ENCODE measurements around the gene GLRX3.

The GLRX3 gene

DNA sequence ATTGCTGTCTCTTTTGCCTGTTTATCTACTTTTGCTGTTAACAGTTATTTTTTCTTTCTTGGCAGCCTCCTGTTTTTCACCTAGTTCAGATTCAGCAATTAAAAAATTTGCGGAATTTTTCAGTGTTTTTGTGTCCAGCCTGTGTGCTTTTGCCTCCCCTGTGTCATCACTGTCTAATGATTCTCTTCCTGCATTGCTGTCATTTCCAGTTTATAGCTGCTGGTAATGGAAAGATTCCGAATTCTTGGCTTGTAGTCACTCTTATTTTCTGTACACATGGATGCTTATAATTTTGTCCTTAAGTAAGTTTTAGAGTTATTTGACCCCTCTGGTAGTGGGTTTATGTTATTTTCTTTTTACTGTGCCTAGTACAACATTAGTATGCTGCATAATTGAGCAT, 25.1 kb downstream of the GLRX3 start:
- Histone ChIP-seq H3K14ac (ENCODE audit: low read length) (no peak overlapping the region), H3K4me1 (ENCODE audit: control insufficient read depth in 2 of 2, insufficient read depth in 1 of 2, low read depth in 1 of 2, low read length in 2 of 2) (no peaks in the 10 kb centered on the region), H4K8ac (ENCODE audit: low read depth, low read length) (no peak overlapping the region), H2BK12ac (ENCODE audit: low read length) (no peak overlapping the region), H3K4me2 (ENCODE audit: insufficient read depth, low read length, poor library complexity, severe bottlenecking) (no peak overlapping the region), H3K9me3 (replicated peaks in 1 of 2; ENCODE audit: control insufficient read depth in 2 of 2, insufficient read depth in 1 of 2, low read depth in 1 of 2, low read length in 2 of 2) (no peaks in the 10 kb centered on the region), H2AFZ (ENCODE audit: low read length) (no peak overlapping the region), H2BK5ac (ENCODE audit: low read length) (no peak overlapping the region), H3K18ac (ENCODE audit: low read length) (no peak overlapping the region), H3K23ac (ENCODE audit: low read depth, low read length, poor library complexity) (no peak overlapping the region), H3K4ac (ENCODE audit: low read length) (no peak overlapping the region), H3K79me1 (ENCODE audit: low read depth, low read length) (peaks cover 1% of the 10 kb centered on the region), H3K27me3 (ENCODE audit: control insufficient read depth in 3 of 3, insufficient read depth in 3 of 3, low read depth in 1 of 3, low read length in 3 of 3) (no peaks in the 10 kb centered on the region), H3K36me3 (replicated peaks in 1 of 2; ENCODE audit: control insufficient read depth in 2 of 2, insufficient read depth in 2 of 2, low read length in 2 of 2) (peaks cover 10 to 73% of the 10 kb centered on the region in 2 donors), H2BK120ac (ENCODE audit: low read depth, low read length) (no peak overlapping the region), H3K27ac (replicated peaks; ENCODE audit: low read length) (no peak overlapping the region), H2AK5ac (ENCODE audit: low read depth, low read length) (no peak overlapping the region), H2BK15ac (ENCODE audit: low read length) (no peak overlapping the region), H3K9ac (ENCODE audit: low read depth, low read length, poor library complexity) (no peak overlapping the region), H4K91ac (ENCODE audit: low read depth, low read length, poor library complexity) (no peak overlapping the region), H3K4me3 (ENCODE audit: low read length in 2 of 2) (no peak overlapping the region)
- WGBS, 2 donors (ENCODE audit: extremely low coverage in 2 of 2, insufficient read length in 2 of 2, insufficient replicate concordance in 1 of 2): no CpG with 5 or more reads among the region's 2 CpGs
- DNase-seq (ENCODE audit: low spot score): no peak

- Histone ChIP-seq H3K4me2 (ENCODE audit: insufficient read depth, low read length, poor library complexity, severe bottlenecking) (no peak overlapping the region), H2AFZ (ENCODE audit: low read length) (no peak overlapping the region), H3K79me1 (ENCODE audit: low read depth, low read length) (peaks cover 1% of the 10 kb centered on the region), H3K9me3 (replicated peaks in 1 of 2; ENCODE audit: control insufficient read depth in 2 of 2, insufficient read depth in 1 of 2, low read depth in 1 of 2, low read length in 2 of 2) (no peaks in the 10 kb centered on the region), H2BK5ac (ENCODE audit: low read length) (no peak overlapping the region), H3K4me3 (ENCODE audit: low read length in 2 of 2) (no peak overlapping the region), H3K23ac (ENCODE audit: low read depth, low read length, poor library complexity) (no peak overlapping the region), H2AK5ac (ENCODE audit: low read depth, low read length) (no peak overlapping the region), H2BK12ac (ENCODE audit: low read length) (no peak overlapping the region), H3K36me3 (replicated peaks in 1 of 2; ENCODE audit: control insufficient read depth in 2 of 2, insufficient read depth in 2 of 2, low read length in 2 of 2) (peaks cover 22 to 89% of the 10 kb centered on the region in 2 donors), H2BK120ac (ENCODE audit: low read depth, low read length) (no peak overlapping the region), H3K4me1 (ENCODE audit: control insufficient read depth in 2 of 2, insufficient read depth in 1 of 2, low read depth in 1 of 2, low read length in 2 of 2) (no peaks in the 10 kb centered on the region), H3K14ac (ENCODE audit: low read length) (no peak overlapping the region), H3K18ac (ENCODE audit: low read length) (no peak overlapping the region), H3K9ac (ENCODE audit: low read depth, low read length, poor library complexity) (no peak overlapping the region), H3K27ac (replicated peaks; ENCODE audit: low read length) (no peak overlapping the region), H2BK15ac (ENCODE audit: low read length) (no peak overlapping the region), H4K8ac (ENCODE audit: low read depth, low read length) (no peak overlapping the region), H4K91ac (ENCODE audit: low read depth, low read length, poor library complexity) (no peak overlapping the region), H3K27me3 (ENCODE audit: control insufficient read depth in 3 of 3, insufficient read depth in 3 of 3, low read depth in 1 of 3, low read length in 3 of 3) (no peaks in the 10 kb centered on the region), H3K4ac (ENCODE audit: low read length) (no peak overlapping the region)
- no peak for DNase-seq (ENCODE audit: low spot score)
- WGBS, 2 donors (ENCODE audit: extremely low coverage in 2 of 2, insufficient read length in 2 of 2, insufficient replicate concordance in 1 of 2): no CpG with 5 or more reads among the region's 7 CpGs
Measured at GRCh38 chr10:130167193-130167592, 31.0 kb downstream of the GLRX3 start.

DNA sequence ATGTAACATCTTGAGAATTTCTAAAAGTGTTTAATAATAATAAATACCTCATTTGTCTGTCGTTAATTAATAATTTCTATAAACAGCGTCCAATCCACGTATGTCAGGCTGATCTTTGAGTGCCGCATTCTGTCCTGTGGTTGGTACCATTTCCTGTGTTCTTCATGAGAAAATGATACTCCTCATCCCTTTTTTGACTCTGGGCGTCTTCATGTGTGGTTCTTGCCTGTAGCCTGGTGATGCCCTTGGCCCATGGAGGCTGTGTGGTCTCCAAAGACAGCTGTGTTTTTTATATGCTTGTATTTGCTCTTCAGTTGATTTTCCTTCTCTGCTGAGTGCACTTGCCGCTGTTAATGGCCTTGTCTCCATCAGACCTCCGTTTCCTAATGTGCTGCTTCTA, 31.5 kb downstream of the GLRX3 start:
- no peak overlapping the region for H3K14ac ChIP-seq (ENCODE audit: low read length)

DNA sequence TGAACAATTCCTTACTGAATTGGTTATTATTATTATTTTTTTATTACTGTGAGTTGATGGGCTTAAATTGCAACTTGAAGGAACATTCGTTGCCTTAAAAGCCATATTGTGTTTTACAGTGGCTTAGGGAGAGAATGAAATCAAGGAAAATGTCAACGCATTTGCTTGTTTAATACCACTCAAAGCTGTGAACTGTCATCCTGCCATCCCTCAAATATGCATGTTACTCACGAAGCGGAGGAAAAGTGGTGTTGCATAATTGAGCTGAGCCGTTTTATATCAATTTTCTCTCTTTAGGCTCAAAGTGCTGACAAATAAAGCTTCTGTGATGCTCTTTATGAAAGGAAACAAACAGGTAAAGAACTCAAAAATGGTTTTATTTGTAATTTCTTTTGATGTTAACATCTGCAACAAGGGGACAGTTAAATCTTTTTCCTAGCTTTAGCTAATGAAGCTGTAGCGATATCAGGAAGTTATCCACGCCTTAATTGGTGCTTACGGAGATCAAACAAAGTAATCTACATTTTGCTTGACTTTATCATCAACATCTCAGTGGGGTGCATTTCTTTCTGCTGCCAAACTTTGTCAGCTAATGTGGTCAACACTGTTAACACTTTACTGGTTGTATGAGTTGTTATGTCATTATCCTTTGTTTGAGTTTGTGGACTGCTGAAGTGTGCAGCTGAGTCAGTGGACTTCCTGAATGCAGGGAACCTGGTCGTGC, 33.1 kb downstream of the GLRX3 start:
- no peak overlapping the region for H2BK120ac ChIP-seq (ENCODE audit: low read depth, low read length)
- H2BK15ac ChIP-seq (ENCODE audit: low read length): no peak overlapping the region
- no peak overlapping the region for H2AK5ac ChIP-seq (ENCODE audit: low read depth, low read length)
- no peak overlapping the region for H3K9ac ChIP-seq (ENCODE audit: low read depth, low read length, poor library complexity)
- H2BK5ac ChIP-seq (ENCODE audit: low read length): no peak overlapping the region
- no peak for DNase-seq (ENCODE audit: low spot score)
- H3K4me2 ChIP-seq (ENCODE audit: insufficient read depth, low read length, poor library complexity, severe bottlenecking): no peak overlapping the region
- no peaks in the 10 kb centered on the region for H3K27me3 ChIP-seq (ENCODE audit: control insufficient read depth in 3 of 3, insufficient read depth in 3 of 3, low read depth in 1 of 3, low read length in 3 of 3)
- no peaks in the 10 kb centered on the region for H3K79me1 ChIP-seq (ENCODE audit: low read depth, low read length)
- H3K4me3 ChIP-seq (ENCODE audit: low read length in 2 of 2): no peak overlapping the region
- H4K8ac ChIP-seq (ENCODE audit: low read depth, low read length): no peak overlapping the region
- peaks cover 0 to 2% of the 10 kb centered on the region in 2 donors for H3K4me1 ChIP-seq (ENCODE audit: control insufficient read depth in 2 of 2, insufficient read depth in 1 of 2, low read depth in 1 of 2, low read length in 2 of 2)
- H3K4ac ChIP-seq (ENCODE audit: low read length): no peak overlapping the region
- H4K91ac ChIP-seq (ENCODE audit: low read depth, low read length, poor library complexity): no peak overlapping the region
- no peak overlapping the region for H2AFZ ChIP-seq (ENCODE audit: low read length)
- H3K18ac ChIP-seq (ENCODE audit: low read length): no peak overlapping the region
- no peak overlapping the region for H3K14ac ChIP-seq (ENCODE audit: low read length)
- H3K9me3 ChIP-seq (replicated peaks in 1 of 2; ENCODE audit: control insufficient read depth in 2 of 2, insufficient read depth in 1 of 2, low read depth in 1 of 2, low read length in 2 of 2): no peaks in the 10 kb centered on the region
- no CpG with 5 or more reads among the region's 9 CpGs for WGBS, 2 donors (ENCODE audit: extremely low coverage in 2 of 2, insufficient read length in 2 of 2, insufficient replicate concordance in 1 of 2)
- H3K23ac ChIP-seq (ENCODE audit: low read depth, low read length, poor library complexity): no peak overlapping the region
- H3K27ac ChIP-seq (replicated peaks; ENCODE audit: low read length): no peak overlapping the region
- no peak overlapping the region for H2BK12ac ChIP-seq (ENCODE audit: low read length)
- H3K36me3 ChIP-seq (replicated peaks in 1 of 2; ENCODE audit: control insufficient read depth in 2 of 2, insufficient read depth in 2 of 2, low read length in 2 of 2): peaks cover 21 to 96% of the 10 kb centered on the region in 2 donors

More for the DNA sequence above, 31.5 kb downstream of the GLRX3 start:
- H2BK120ac ChIP-seq (ENCODE audit: low read depth, low read length): no peak overlapping the region
- H3K9ac ChIP-seq (ENCODE audit: low read depth, low read length, poor library complexity): no peak overlapping the region
- H2BK12ac ChIP-seq (ENCODE audit: low read length): no peak overlapping the region
- H2AK5ac ChIP-seq (ENCODE audit: low read depth, low read length): no peak overlapping the region
- no peak overlapping the region for H4K91ac ChIP-seq (ENCODE audit: low read depth, low read length, poor library complexity)
- H3K4ac ChIP-seq (ENCODE audit: low read length): no peak overlapping the region
- DNase-seq (ENCODE audit: low spot score): no peak
- no peak overlapping the region for H3K4me3 ChIP-seq (ENCODE audit: low read length in 2 of 2)
- no peaks in the 10 kb centered on the region for H3K9me3 ChIP-seq (replicated peaks in 1 of 2; ENCODE audit: control insufficient read depth in 2 of 2, insufficient read depth in 1 of 2, low read depth in 1 of 2, low read length in 2 of 2)
- peaks cover 17 to 89% of the 10 kb centered on the region in 2 donors for H3K36me3 ChIP-seq (replicated peaks in 1 of 2; ENCODE audit: control insufficient read depth in 2 of 2, insufficient read depth in 2 of 2, low read length in 2 of 2)
- no peak overlapping the region for H3K23ac ChIP-seq (ENCODE audit: low read depth, low read length, poor library complexity)
- H3K27me3 ChIP-seq (ENCODE audit: control insufficient read depth in 3 of 3, insufficient read depth in 3 of 3, low read depth in 1 of 3, low read length in 3 of 3): no peaks in the 10 kb centered on the region
- no peak overlapping the region for H2BK5ac ChIP-seq (ENCODE audit: low read length)
- no peak overlapping the region for H3K4me2 ChIP-seq (ENCODE audit: insufficient read depth, low read length, poor library complexity, severe bottlenecking)
- no peak overlapping the region for H2AFZ ChIP-seq (ENCODE audit: low read length)
- no peaks in the 10 kb centered on the region for H3K4me1 ChIP-seq (ENCODE audit: control insufficient read depth in 2 of 2, insufficient read depth in 1 of 2, low read depth in 1 of 2, low read length in 2 of 2)
- no peak overlapping the region for H2BK15ac ChIP-seq (ENCODE audit: low read length)
- H3K79me1 ChIP-seq (ENCODE audit: low read depth, low read length): no peaks in the 10 kb centered on the region
- H3K27ac ChIP-seq (replicated peaks; ENCODE audit: low read length): no peak overlapping the region
- no peak overlapping the region for H3K18ac ChIP-seq (ENCODE audit: low read length)
- WGBS, 2 donors (ENCODE audit: extremely low coverage in 2 of 2, insufficient read length in 2 of 2, insufficient replicate concordance in 1 of 2): no CpG with 5 or more reads among the region's 7 CpGs
- H4K8ac ChIP-seq (ENCODE audit: low read depth, low read length): no peak overlapping the region

Measured in neuronal stem cell (in vitro differentiated cells).